Measurements from ENCODE around the gene CSF1. TPM values are rescaled to one million over a fixed set of nuclear protein-coding genes. Genes with fewer than 3 reads are reported as not detected.

Gene CSF1
- total and polyA plus RNA-seq, 10 donors = 5.8 to 207 (median 78.1) TPM

DNA sequence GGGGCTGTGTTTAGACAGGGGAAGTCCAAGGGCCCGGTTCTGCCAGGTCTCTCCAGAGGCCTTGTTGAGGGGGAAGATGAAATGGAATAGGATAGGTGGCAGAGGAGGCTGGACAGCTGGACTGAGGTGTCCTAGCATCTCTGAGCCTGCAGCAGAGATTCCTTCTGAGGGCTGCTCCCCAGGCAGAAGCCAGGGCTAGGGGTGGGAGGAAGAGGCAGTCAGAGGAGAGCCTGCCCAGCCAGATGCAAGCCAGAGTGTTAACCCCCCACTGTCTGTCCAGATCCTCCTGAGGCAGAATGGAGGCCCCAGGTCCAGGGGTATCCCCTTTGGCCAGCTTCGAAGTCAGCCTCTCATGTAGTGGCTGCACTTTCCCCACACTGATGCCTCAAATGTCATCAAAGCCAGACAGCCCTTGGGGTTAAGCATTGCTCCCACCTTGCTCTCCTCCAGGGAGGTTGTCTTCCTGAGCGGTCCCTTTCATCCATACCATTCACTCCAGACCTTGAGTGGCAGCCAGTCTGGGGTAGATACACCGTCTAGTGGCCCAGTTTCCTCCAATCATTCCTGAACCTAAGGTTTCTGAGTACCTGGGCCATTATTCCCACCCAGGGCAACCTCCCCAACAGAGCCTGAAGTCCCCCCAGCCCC lies 1.7 kb downstream of the CSF1 start:
- Histone ChIP-seq H3K36me3 (peaks cover 0 to 34% (median 9%) of the 10 kb centered on the region in 6 donors), H3K4me3 (peak overlapping the region; percentile 42 to 88 (median 63)), H3K27me3 (replicated peaks in 1 of 7) (peaks cover 0 to 38% (median 0%) of the 10 kb centered on the region in 7 donors), H3K27ac (peak overlapping the region in 7 of 8 donors; percentile 49 to 88 (median 81)), H3K4me1 (peaks cover 14 to 93% (median 59%) of the 10 kb centered on the region in 6 donors), H3K9me3 (no peaks in the 10 kb centered on the region)
- 42 to 68% (median 57%) methylated on average over 3 to 4 of the region's 4 CpGs for WGBS, 5 donors
- no peak for TF ChIP-seq POLR2A (IDR thresholded peaks at IDR 0.05)
- TF ChIP-seq, protein P1, sequence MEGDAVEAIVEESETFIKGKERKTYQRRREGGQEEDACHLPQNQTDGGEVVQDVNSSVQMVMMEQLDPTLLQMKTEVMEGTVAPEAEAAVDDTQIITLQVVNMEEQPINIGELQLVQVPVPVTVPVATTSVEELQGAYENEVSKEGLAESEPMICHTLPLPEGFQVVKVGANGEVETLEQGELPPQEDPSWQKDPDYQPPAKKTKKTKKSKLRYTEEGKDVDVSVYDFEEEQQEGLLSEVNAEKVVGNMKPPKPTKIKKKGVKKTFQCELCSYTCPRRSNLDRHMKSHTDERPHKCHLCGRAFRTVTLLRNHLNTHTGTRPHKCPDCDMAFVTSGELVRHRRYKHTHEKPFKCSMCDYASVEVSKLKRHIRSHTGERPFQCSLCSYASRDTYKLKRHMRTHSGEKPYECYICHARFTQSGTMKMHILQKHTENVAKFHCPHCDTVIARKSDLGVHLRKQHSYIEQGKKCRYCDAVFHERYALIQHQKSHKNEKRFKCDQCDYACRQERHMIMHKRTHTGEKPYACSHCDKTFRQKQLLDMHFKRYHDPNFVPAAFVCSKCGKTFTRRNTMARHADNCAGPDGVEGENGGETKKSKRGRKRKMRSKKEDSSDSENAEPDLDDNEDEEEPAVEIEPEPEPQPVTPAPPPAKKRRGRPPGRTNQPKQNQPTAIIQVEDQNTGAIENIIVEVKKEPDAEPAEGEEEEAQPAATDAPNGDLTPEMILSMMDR (IDR thresholded peaks at IDR 0.05 in 8 of 11, conservative IDR thresholded peaks at IDR 0.05 in 3 of 11) = no peak
- no peak for TF ChIP-seq POLR2AphosphoS5 (IDR thresholded peaks at IDR 0.05)
- no peak for DNase-seq
- intact Hi-C loops (cut with DNase I; ENCODE audit: low total_unique reads) = no loop called here

DNA sequence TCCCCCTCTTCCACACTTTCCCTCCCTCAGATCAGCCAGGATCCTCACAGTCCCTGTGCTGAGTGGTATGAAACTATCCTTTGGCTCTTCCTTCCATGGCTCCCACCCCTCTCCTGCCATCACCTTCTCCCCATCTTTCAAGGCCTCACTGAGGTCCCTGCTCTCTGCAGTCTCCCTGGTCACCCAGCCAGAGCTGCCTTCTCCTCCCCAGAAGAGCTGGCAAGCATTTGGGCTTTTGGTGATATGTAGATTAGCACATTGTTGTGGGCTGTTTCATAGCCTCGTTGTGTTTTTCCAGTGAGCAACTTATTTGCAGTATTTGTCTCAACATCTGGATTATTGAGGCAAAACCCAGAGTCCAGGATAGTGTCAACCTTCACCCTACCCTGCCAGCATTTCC lies 2.2 kb downstream of the CSF1 start:
- intact Hi-C loops (cut with DNase I; ENCODE audit: low total_unique reads) = no loop called here
- H3K4me3 ChIP-seq = peak overlapping the region; percentile 42 to 88 (median 63)

DNA sequence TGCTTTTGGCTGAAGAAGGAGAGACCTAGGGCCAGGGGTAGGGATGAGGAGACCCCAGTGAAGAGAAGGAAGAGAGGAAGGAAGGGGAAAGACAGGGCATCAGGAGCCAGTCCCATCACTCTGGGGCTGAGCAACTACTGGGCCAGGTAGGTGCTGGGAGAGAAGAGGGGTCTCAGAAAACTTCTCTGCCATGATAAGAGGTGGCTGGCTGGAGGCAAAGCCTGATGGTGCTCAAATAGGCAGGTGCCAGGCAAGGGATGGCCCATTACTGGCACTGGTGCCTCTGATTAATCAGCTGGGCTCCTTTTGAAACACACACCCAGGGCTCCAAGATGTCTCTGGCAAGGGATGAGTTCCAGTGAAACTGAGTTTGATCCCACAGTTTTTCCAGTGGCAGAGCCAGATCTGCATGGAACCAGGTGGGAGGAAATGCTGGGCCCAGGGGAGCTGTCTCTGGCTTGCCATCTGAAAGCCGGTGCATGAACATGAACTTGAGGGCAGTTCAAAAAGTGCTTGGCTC lies 2.8 kb downstream of the CSF1 start:
- no peak for DNase-seq
- 44 to 100% (median 69%) methylated on average over 1 of the region's 1 CpG for WGBS, 5 donors

More for the DNA sequence above, 2.2 kb downstream of the CSF1 start:
- H3K27ac ChIP-seq = peak overlapping the region; percentile 35 to 88 (median 81)
- TF ChIP-seq POLR2A (IDR thresholded peaks at IDR 0.05) (no peak), POLR2AphosphoS5 (IDR thresholded peaks at IDR 0.05) (no peak)
- TF ChIP-seq, protein P1 (IDR thresholded peaks at IDR 0.05 in 8 of 11, conservative IDR thresholded peaks at IDR 0.05 in 3 of 11) = no peak
- H3K4me1 ChIP-seq = peaks cover 15 to 93% (median 54%) of the 10 kb centered on the region in 6 donors
- peaks cover 0 to 39% (median 13%) of the 10 kb centered on the region in 6 donors for H3K36me3 ChIP-seq
- H3K27me3 ChIP-seq (replicated peaks in 1 of 7) = peaks cover 0 to 34% (median 0%) of the 10 kb centered on the region in 7 donors
- DNase-seq = no peak
- 29 to 65% (median 50%) methylated on average over 1 of the region's 1 CpG for WGBS, 5 donors
- no peaks in the 10 kb centered on the region for H3K9me3 ChIP-seq

More for the DNA sequence above, 2.8 kb downstream of the CSF1 start:
- Histone ChIP-seq H3K27ac (peak overlapping the region; percentile 35 to 88 (median 81)), H3K4me3 (peak overlapping the region; percentile 42 to 88 (median 63)), H3K36me3 (peaks cover 0 to 44% (median 18%) of the 10 kb centered on the region in 6 donors), H3K9me3 (no peaks in the 10 kb centered on the region), H3K27me3 (replicated peaks in 1 of 7) (peaks cover 0 to 34% (median 0%) of the 10 kb centered on the region in 7 donors), H3K4me1 (peaks cover 15 to 95% (median 51%) of the 10 kb centered on the region in 6 donors)
- intact Hi-C loops (cut with DNase I; ENCODE audit: low total_unique reads) = no loop called here
- TF ChIP-seq, protein P1 (IDR thresholded peaks at IDR 0.05 in 8 of 11, conservative IDR thresholded peaks at IDR 0.05 in 3 of 11) = no peak
- no peak for TF ChIP-seq POLR2AphosphoS5 (IDR thresholded peaks at IDR 0.05)
- no peak for TF ChIP-seq POLR2A (IDR thresholded peaks at IDR 0.05)
